Common myeloid progenitor, CD34-positive (primary cell): ENCODE measurements around the gene RXFP2. TPM values are rescaled to one million over a fixed set of nuclear protein-coding genes. Genes with fewer than 3 reads are reported as not detected.

Experiments
- CTCF ChIA-PET: fragments of 350-600 bp; sonication (Branson Sonifier 250); formaldehyde crosslinking; loops from one replicate; lab custom pipeline; 2021; ENCODE audit warnings: antibody characterized with exemption; lab: Charles Lee
- POLR2A ChIA-PET: fragments of 350-600 bp; sonication (Branson Sonifier 250); formaldehyde crosslinking; loops from one replicate; lab custom pipeline; 2021; ENCODE audit warnings: antibody characterized with exemption; lab: Charles Lee
- DNase-seq, 3 donors: peaks; one replicate each; pipeline versions ENCODE4 v3.0.0 to v3.0.0-alpha.2; 2013
- H3K27ac ChIP-seq, 2 experiments: 1 replicate in 1 of 2; 2 replicates in 1 of 2; pipeline ENCODE4 v1.7.0; 2013; ENCODE audit warnings: inconsistent platforms in 2 of 2, low read length in 2 of 2, mild to moderate bottlenecking in 2 of 2, low read depth in 1 of 2, moderate library complexity in 1 of 2; ENCODE audit not compliant: severe bottlenecking in 2 of 2, insufficient read depth in 1 of 2, poor library complexity in 1 of 2
- H3K27me3 ChIP-seq, 5 experiments: replicated peaks in 2 of 5; 1 replicate in 3 of 5; 2 replicates in 2 of 5; pipeline versions ENCODE4 v1.6.1 to v1.7.0; 2013; ENCODE audit warnings: low read length in 4 of 5, mild to moderate bottlenecking in 2 of 5, moderate library complexity in 2 of 5, inconsistent platforms in 1 of 5; ENCODE audit not compliant: insufficient read depth in 5 of 5, control insufficient read depth in 4 of 5
- H3K36me3 ChIP-seq, 4 experiments: 1 replicate in 2 of 4; 2 replicates in 2 of 4; pipeline versions ENCODE4 v1.6.1 to v1.7.0; 2013; ENCODE audit warnings: low read length in 3 of 4, control low read depth in 1 of 4, mild to moderate bottlenecking in 1 of 4; ENCODE audit not compliant: control insufficient read depth in 4 of 4, insufficient read depth in 4 of 4
- H3K4me1 ChIP-seq, 4 experiments: 1 replicate in 3 of 4; 2 replicates in 1 of 4; pipeline versions ENCODE4 v1.6.1 to v1.7.1; 2013; ENCODE audit warnings: low read length in 3 of 4, mild to moderate bottlenecking in 3 of 4, control low read depth in 1 of 4, inconsistent platforms in 1 of 4, moderate library complexity in 1 of 4; ENCODE audit not compliant: control insufficient read depth in 4 of 4, insufficient read depth in 4 of 4; ENCODE audit errors: control extremely low read depth in 1 of 4
- H3K4me3 ChIP-seq, 7 experiments: 1 replicate in 4 of 7; 2 replicates in 3 of 7; pipeline versions ENCODE4 v1.5.1 to v1.7.0; 2013; ENCODE audit warnings: mild to moderate bottlenecking in 7 of 7, low read length in 6 of 7, moderate library complexity in 6 of 7, inconsistent platforms in 2 of 7, low read depth in 2 of 7, control low read depth in 1 of 7; ENCODE audit not compliant: insufficient read depth in 4 of 7, control insufficient read depth in 1 of 7; ENCODE audit errors: extremely low read depth in 1 of 7
- H3K9me3 ChIP-seq, 5 experiments: 1 replicate in 4 of 5; 2 replicates in 1 of 5; pipeline versions ENCODE4 v1.6.1 to v1.7.1; 2013; ENCODE audit warnings: low read length in 4 of 5, mild to moderate bottlenecking in 2 of 5, inconsistent platforms in 1 of 5, low read depth in 1 of 5, moderate library complexity in 1 of 5; ENCODE audit not compliant: control insufficient read depth in 4 of 5, insufficient read depth in 2 of 5; ENCODE audit errors: control extremely low read depth in 1 of 5
- WGBS: methylation state at CpG from one replicate; pipeline ENCODE4 v1.1.5; 2013; ENCODE audit not compliant: insufficient coverage; 5-methylcytosine and 5-hydroxymethylcytosine counted together
- polyA plus RNA-seq: library from polyadenylated mRNA; unstranded; fragments of 120-200 nt; gene quantifications from one replicate; pipeline ENCODE4 v1.2.1, GENCODE V29; 2013

The RXFP2 gene, protein sequence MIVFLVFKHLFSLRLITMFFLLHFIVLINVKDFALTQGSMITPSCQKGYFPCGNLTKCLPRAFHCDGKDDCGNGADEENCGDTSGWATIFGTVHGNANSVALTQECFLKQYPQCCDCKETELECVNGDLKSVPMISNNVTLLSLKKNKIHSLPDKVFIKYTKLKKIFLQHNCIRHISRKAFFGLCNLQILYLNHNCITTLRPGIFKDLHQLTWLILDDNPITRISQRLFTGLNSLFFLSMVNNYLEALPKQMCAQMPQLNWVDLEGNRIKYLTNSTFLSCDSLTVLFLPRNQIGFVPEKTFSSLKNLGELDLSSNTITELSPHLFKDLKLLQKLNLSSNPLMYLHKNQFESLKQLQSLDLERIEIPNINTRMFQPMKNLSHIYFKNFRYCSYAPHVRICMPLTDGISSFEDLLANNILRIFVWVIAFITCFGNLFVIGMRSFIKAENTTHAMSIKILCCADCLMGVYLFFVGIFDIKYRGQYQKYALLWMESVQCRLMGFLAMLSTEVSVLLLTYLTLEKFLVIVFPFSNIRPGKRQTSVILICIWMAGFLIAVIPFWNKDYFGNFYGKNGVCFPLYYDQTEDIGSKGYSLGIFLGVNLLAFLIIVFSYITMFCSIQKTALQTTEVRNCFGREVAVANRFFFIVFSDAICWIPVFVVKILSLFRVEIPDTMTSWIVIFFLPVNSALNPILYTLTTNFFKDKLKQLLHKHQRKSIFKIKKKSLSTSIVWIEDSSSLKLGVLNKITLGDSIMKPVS
- polyA plus RNA-seq: 0.01 TPM

- ChIA-PET CTCF (no interaction called here), POLR2A (no interaction called here)
- no CpG with 5 or more reads among the region's 2 CpGs for WGBS
- H3K4me3 ChIP-seq: no peak within 1 kb of the TSS
- no peaks in the 10 kb centered on the region for H3K36me3 ChIP-seq
- DNase-seq: no peak
- H3K4me1 ChIP-seq: no peaks in the 10 kb centered on the region
- H3K27me3 ChIP-seq: no peaks in the 10 kb centered on the region
- H3K9me3 ChIP-seq: no peaks in the 10 kb centered on the region
- no peak within 1 kb of the TSS for H3K27ac ChIP-seq
These were observed at the start of gene RXFP2 for GRCh38 chr13:31739226-31739625. Gene RXFP2, plus strand, starts transcription at chr13:31739526. Its CDS starts 87 bp downstream, at chr13:31739613.

- Histone ChIP-seq H3K4me3 (no peak overlapping the region), H3K36me3 (no peaks in the 10 kb centered on the region), H3K27me3 (peaks cover 0 to 2% (median 0%) of the 10 kb centered on the region in 5 experiments), H3K4me1 (no peaks in the 10 kb centered on the region), H3K9me3 (peaks cover 0 to 3% (median 2%) of the 10 kb centered on the region in 5 experiments), H3K27ac (no peak overlapping the region)
- DNase-seq: no peak
- ChIA-PET POLR2A (no interaction called here), CTCF (interaction anchor here (1.0 kb wide), 1 partner anchor 10 kb away, joined by 3 read pairs; no protein-coding TSS in a partner anchor)
- 17% methylated on average over 1 of the region's 1 CpG for WGBS
These were observed 42.0 kb upstream of the RXFP2 start for GRCh38 chr13:31697290-31697689.

- H3K27me3 ChIP-seq: peaks cover 0 to 4% (median 0%) of the 10 kb centered on the region in 5 experiments
- no peak overlapping the region for H3K27ac ChIP-seq
- CTCF ChIA-PET: no interaction called here
- peaks cover 0 to 3% (median 2%) of the 10 kb centered on the region in 5 experiments for H3K9me3 ChIP-seq
- no peaks in the 10 kb centered on the region for H3K4me1 ChIP-seq
- peak in 1 of 3 donors; percentile 1 for DNase-seq
- WGBS: 70% methylated on average over 3 of the region's 3 CpGs
- H3K36me3 ChIP-seq: no peaks in the 10 kb centered on the region
- POLR2A ChIA-PET: no interaction called here
- no peak overlapping the region for H3K4me3 ChIP-seq
These were observed 39.7 kb upstream of the RXFP2 start for GRCh38 chr13:31699650-31700049.

GRCh38 chr13:31703780-31704179 is 35.5 kb upstream of the RXFP2 start:
- DNase-seq: no peak
- Histone ChIP-seq H3K27me3 (peaks cover 0 to 6% (median 0%) of the 10 kb centered on the region in 5 experiments), H3K27ac (no peak overlapping the region), H3K9me3 (no peaks in the 10 kb centered on the region), H3K4me3 (no peak overlapping the region), H3K36me3 (no peaks in the 10 kb centered on the region), H3K4me1 (no peaks in the 10 kb centered on the region)
- ChIA-PET CTCF (no interaction called here), POLR2A (no interaction called here)
- 100% methylated on average over 3 of the region's 3 CpGs for WGBS

GRCh38 chr13:31706105-31706504 is 33.2 kb upstream of the RXFP2 start:
- Histone ChIP-seq H3K9me3 (no peaks in the 10 kb centered on the region), H3K4me1 (no peaks in the 10 kb centered on the region), H3K36me3 (no peaks in the 10 kb centered on the region), H3K4me3 (no peak overlapping the region), H3K27me3 (peaks cover 0 to 6% (median 0%) of the 10 kb centered on the region in 5 experiments), H3K27ac (no peak overlapping the region)
- ChIA-PET CTCF (no interaction called here), POLR2A (no interaction called here)
- DNase-seq: no peak
- WGBS: no CpG with 5 or more reads among the region's 1 CpG

DNA sequence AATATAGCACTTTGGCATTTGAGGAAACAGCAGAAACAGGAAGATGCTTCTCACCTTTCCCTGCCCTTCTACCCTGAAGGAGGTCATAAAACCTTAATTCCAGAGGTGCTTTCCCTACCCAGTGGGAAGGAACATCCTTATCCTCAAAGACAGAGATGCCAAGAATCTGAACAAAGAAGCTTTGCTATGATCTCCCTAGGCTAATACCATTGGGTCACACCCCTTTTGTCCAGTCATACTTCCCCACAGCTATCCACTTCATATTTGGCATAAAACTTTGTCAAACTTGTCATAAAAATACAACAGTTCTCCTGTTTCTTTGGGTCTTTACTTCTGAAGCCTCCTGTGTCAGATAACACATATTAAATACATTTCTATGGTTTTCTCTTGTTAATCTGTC is 21.7 kb upstream of the RXFP2 start:
- Histone ChIP-seq H3K9me3 (no peaks in the 10 kb centered on the region), H3K27ac (no peak overlapping the region), H3K4me1 (no peaks in the 10 kb centered on the region), H3K27me3 (no peaks in the 10 kb centered on the region), H3K4me3 (no peak overlapping the region), H3K36me3 (no peaks in the 10 kb centered on the region)
- DNase-seq: no peak
- ChIA-PET CTCF (no interaction called here), POLR2A (no interaction called here)

- no peaks in the 10 kb centered on the region for H3K9me3 ChIP-seq
- H3K4me1 ChIP-seq: no peaks in the 10 kb centered on the region
- POLR2A ChIA-PET: no interaction called here
- no peaks in the 10 kb centered on the region for H3K36me3 ChIP-seq
- DNase-seq: no peak
- H3K27me3 ChIP-seq: no peaks in the 10 kb centered on the region
- H3K27ac ChIP-seq: no peak overlapping the region
- 100% methylated on average over 2 of the region's 3 CpGs for WGBS
- no peak overlapping the region for H3K4me3 ChIP-seq
- CTCF ChIA-PET: no interaction called here
These were observed 20.1 kb upstream of the RXFP2 start for GRCh38 chr13:31719214-31719613.
